HG03342 (cell line): ENCODE data around the gene APBB2.
"Not testable (repeated sequence)": the region's sequence is repeated elsewhere in the genome, so short reads cannot be mapped to it uniquely, and the experiment has no call there.

ENCODE experiments used
- ATAC-seq: cut with Tn5 transposase; IDR thresholded peaks from one replicate; pipeline ENCODE4 v1.9.1; 2021; ENCODE audit warnings: mild to moderate bottlenecking, moderate library complexity; ENCODE audit not compliant: unreplicated experiment

APBB2 gene

GRCh38 chr4:41160012-41160789 is 54.1 kb downstream of the APBB2 start:
- ATAC-seq = no peak

GRCh38 chr4:41158756-41159155 is 55.6 kb downstream of the APBB2 start:
- no peak for ATAC-seq

- no peak for ATAC-seq
These were observed 56.1 kb downstream of the APBB2 start for GRCh38 chr4:41158274-41158673.

- no peak for ATAC-seq
These were observed 57.3 kb downstream of the APBB2 start for GRCh38 chr4:41157009-41157408.

GRCh38 chr4:41156574-41156973 is 57.8 kb downstream of the APBB2 start:
- no peak for ATAC-seq

- ATAC-seq = no peak
These were observed 59.0 kb downstream of the APBB2 start for GRCh38 chr4:41155194-41155830.

GRCh38 chr4:41154814-41155177 is 59.5 kb downstream of the APBB2 start:
- ATAC-seq = no peak

GRCh38 chr4:41154010-41154813 is 60.1 kb downstream of the APBB2 start:
- no peak for ATAC-seq

- no peak for ATAC-seq
These were observed 63.9 kb downstream of the APBB2 start for GRCh38 chr4:41150401-41150800.

- not testable (repeated sequence) for ATAC-seq
These were observed 64.8 kb downstream of the APBB2 start for GRCh38 chr4:41149568-41149967.

GRCh38 chr4:41148931-41149330 is 65.4 kb downstream of the APBB2 start:
- ATAC-seq = no peak

- ATAC-seq = no peak
These were observed 66.0 kb downstream of the APBB2 start for GRCh38 chr4:41148292-41148691.

- not testable (repeated sequence) for ATAC-seq
These were observed 66.8 kb downstream of the APBB2 start for GRCh38 chr4:41147570-41147969.

GRCh38 chr4:41146716-41147506 is 67.4 kb downstream of the APBB2 start:
- no peak for ATAC-seq

- no peak for ATAC-seq
These were observed 68.1 kb downstream of the APBB2 start for GRCh38 chr4:41146196-41146595.

- no peak for ATAC-seq
These were observed 68.7 kb downstream of the APBB2 start for GRCh38 chr4:41145571-41146078.

GRCh38 chr4:41144812-41145211 is 69.5 kb downstream of the APBB2 start:
- ATAC-seq = no peak

GRCh38 chr4:41144040-41144379 is 70.3 kb downstream of the APBB2 start:
- ATAC-seq = no peak

- ATAC-seq = no peak
These were observed 70.9 kb downstream of the APBB2 start for GRCh38 chr4:41143311-41144039.
